Measurements from ENCODE around the gene ROR2.

ROR2 gene

GRCh38 chr9:91790917-91791316 lies 159.1 kb downstream of the ROR2 start:
- TF ChIP-seq CTCF (IDR thresholded peaks at IDR 0.05), result no peak
- TF ChIP-seq ZFX (IDR thresholded peaks at IDR 0.05; ENCODE audit: borderline replicate concordance), result no peak
- H3K27ac ChIP-seq, result no peak overlapping the region

- no peak for TF ChIP-seq CTCF (IDR thresholded peaks at IDR 0.05)
- no peak overlapping the region for H3K27ac ChIP-seq
Measured at GRCh38 chr9:91789941-91790340, 160.1 kb downstream of the ROR2 start.

GRCh38 chr9:91787931-91788330 lies 162.1 kb downstream of the ROR2 start:
- TF ChIP-seq CTCF (IDR thresholded peaks at IDR 0.05) (no peak), ZFX (IDR thresholded peaks at IDR 0.05; ENCODE audit: borderline replicate concordance) (no peak)
- H3K27ac ChIP-seq, result no peak overlapping the region

- TF ChIP-seq CTCF (IDR thresholded peaks at IDR 0.05) (no peak), ZFX (IDR thresholded peaks at IDR 0.05; ENCODE audit: borderline replicate concordance) (no peak)
- no peak overlapping the region for H3K27ac ChIP-seq
Measured at GRCh38 chr9:91786132-91786896, 163.7 kb downstream of the ROR2 start.

GRCh38 chr9:91785447-91785842 lies 164.6 kb downstream of the ROR2 start:
- TF ChIP-seq CTCF (IDR thresholded peaks at IDR 0.05) (no peak), ZFX (IDR thresholded peaks at IDR 0.05; ENCODE audit: borderline replicate concordance) (no peak)
- no peak overlapping the region for H3K27ac ChIP-seq

GRCh38 chr9:91784673-91785446 lies 165.2 kb downstream of the ROR2 start:
- no peak overlapping the region for H3K27ac ChIP-seq
- TF ChIP-seq ZFX (IDR thresholded peaks at IDR 0.05; ENCODE audit: borderline replicate concordance) (no peak), CTCF (IDR thresholded peaks at IDR 0.05) (no peak)

All from 22Rv1 (cell line).